SK-N-MC (cell line): ENCODE measurements around the gene DIRAS1.

Experiments
- DNase-seq: peaks from one replicate; pipeline ENCODE4 v3.0.0-alpha.2; 2011; ENCODE audit warnings: low read depth, low spot score
- H3K27ac ChIP-seq: fragments of 200-600 bp; sonication (generic); 2 replicates; pipeline ENCODE4 v1.5.1; 2016; ENCODE audit warnings: mixed run types
- H3K36me3 ChIP-seq: fragments of 200-600 bp; sonication (generic); 2 replicates; pipeline ENCODE4 v1.6.1; 2017; ENCODE audit warnings: antibody characterized with exemption, low read length, mixed read lengths; ENCODE audit not compliant: insufficient read depth
- H3K4me3 ChIP-seq: fragments of 200-600 bp; sonication (generic); 2 replicates; pipeline ENCODE4 v1.5.1; 2016
- H3K9ac ChIP-seq: fragments of 200-600 bp; sonication (generic); 2 replicates; pipeline ENCODE4 v1.8.0; 2017; ENCODE audit warnings: mixed run types, mixed read lengths; ENCODE audit not compliant: insufficient read length
- H3K9me3 ChIP-seq: fragments of 200-600 bp; sonication (generic); 2 replicates; pipeline ENCODE4 v1.6.1; 2017; ENCODE audit warnings: low read depth, mild to moderate bottlenecking, antibody characterized with exemption, low read length, moderate library complexity, mixed read lengths
- EZH2 ChIP-seq: fragments of 200-600 bp; sonication (generic); IDR thresholded peaks from one replicate; pipeline ENCODE4 v1.6.1; 2017; ENCODE audit warnings: antibody characterized with exemption
- FOXP2 ChIP-seq: optimal IDR thresholded peaks from 2 replicates; pipeline ENCODE3; 2011; ENCODE audit warnings: mild to moderate bottlenecking, moderate library complexity; ENCODE audit not compliant: insufficient read depth; ENCODE audit errors: extremely low read length, control extremely low read depth
- POLR2AphosphoS5 ChIP-seq: IDR thresholded peaks from 2 replicates; pipeline ENCODE4 v1.6.1; 2012; ENCODE audit warnings: mild to moderate bottlenecking, low read depth, low read length, borderline replicate concordance

The DIRAS1 gene

DNA sequence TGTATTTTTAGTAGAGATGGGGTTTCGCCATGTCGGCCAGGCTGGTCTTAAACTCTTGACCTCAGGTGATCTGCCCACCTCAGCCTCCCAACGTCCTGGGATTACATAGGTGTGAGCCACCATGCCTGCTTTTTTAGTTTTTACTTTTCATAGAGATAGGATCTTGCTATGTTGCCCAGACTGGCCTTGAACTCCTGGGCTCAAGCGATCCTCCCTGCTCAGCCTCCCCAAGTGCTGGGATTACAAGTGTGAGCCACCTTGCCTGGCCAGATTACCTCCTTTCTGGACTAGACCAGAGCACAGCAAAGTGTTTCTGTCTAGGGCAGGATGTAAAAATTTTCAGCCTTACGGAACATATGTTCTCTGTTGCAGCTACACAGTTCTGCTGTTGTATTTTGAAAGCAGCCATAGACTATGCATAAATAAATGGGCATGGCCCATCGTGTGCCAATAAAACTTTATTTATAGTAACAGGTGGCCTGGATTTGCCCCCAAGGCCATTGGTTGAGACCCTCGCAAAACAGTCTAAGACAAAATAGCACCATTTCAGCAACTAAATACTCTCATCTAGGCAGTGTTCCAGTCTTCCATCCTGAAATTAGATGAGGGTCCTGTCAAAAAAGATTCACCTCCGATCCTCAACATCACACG lies 54.7 kb downstream of the DIRAS1 start:
- no peak overlapping the region for H3K9ac ChIP-seq
- no peaks in the 10 kb centered on the region for H3K9me3 ChIP-seq
- no peak for DNase-seq
- H3K4me3 ChIP-seq, result no peak overlapping the region
- no peaks in the 10 kb centered on the region for H3K36me3 ChIP-seq
- TF ChIP-seq EZH2 (no peak), POLR2AphosphoS5 (no peak), FOXP2 (no peak)
- no peak overlapping the region for H3K27ac ChIP-seq

DNA sequence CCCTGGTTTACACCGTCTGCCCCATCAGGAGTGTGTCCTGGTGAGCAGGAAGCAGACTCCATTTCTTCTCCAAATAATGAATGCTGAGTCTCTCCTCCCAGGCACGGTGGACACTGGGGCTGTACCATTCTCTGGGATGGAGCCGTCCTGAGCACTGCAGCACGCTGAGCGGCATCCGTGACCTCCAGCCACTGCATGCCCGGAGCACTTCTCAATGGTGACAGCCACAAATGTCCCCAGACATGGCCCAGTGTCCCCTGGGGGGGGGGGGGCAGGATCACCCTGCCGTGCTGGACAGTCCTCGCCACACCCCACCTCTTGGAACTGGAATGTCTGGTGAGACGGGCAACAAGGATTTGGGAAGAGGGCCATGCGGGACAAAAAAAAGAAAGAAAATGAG lies 56.1 kb downstream of the DIRAS1 start:
- Histone ChIP-seq H3K36me3 (no peaks in the 10 kb centered on the region), H3K9me3 (no peaks in the 10 kb centered on the region), H3K4me3 (no peak overlapping the region), H3K27ac (no peak overlapping the region), H3K9ac (no peak overlapping the region)
- DNase-seq, result no peak
- TF ChIP-seq EZH2 (no peak), POLR2AphosphoS5 (no peak), FOXP2 (no peak)
